Subcutaneous abdominal adipose tissue (tissue), 5 donors: ENCODE results near the gene PPDPF.

Experiments
- H3K27ac ChIP-seq: one replicate; pipeline ENCODE4 v1.7.0; 2013; ENCODE audit warnings: low read depth, mild to moderate bottlenecking, inconsistent platforms, low read length, moderate library complexity
- H3K27me3 ChIP-seq, 5 donors: one replicate each; pipeline ENCODE4 v1.7.0; 2013; ENCODE audit warnings: low read length in 5 of 5, inconsistent platforms in 1 of 5; ENCODE audit not compliant: control insufficient read depth in 5 of 5, insufficient read depth in 4 of 5
- H3K36me3 ChIP-seq, 5 donors: one replicate each; pipeline ENCODE4 v1.7.0; 2013; ENCODE audit warnings: low read length in 5 of 5; ENCODE audit not compliant: control insufficient read depth in 5 of 5, insufficient read depth in 5 of 5
- H3K4me1 ChIP-seq, 5 donors: one replicate each; pipeline ENCODE4 v1.7.0; 2013; ENCODE audit warnings: low read length in 5 of 5, mild to moderate bottlenecking in 3 of 5, moderate library complexity in 1 of 5; ENCODE audit not compliant: control insufficient read depth in 5 of 5, insufficient read depth in 5 of 5
- H3K4me3 ChIP-seq, 5 donors: one replicate each; pipeline ENCODE4 v1.7.0; 2013; ENCODE audit warnings: low read length in 5 of 5, low read depth in 1 of 5
- H3K9ac ChIP-seq, 5 donors: one replicate each; pipeline ENCODE4 v1.7.0; 2013; ENCODE audit warnings: low read length in 5 of 5, mild to moderate bottlenecking in 4 of 5, moderate library complexity in 3 of 5
- H3K9me3 ChIP-seq, 5 donors: one replicate each; pipeline ENCODE4 v1.7.0; 2013; ENCODE audit warnings: low read length in 5 of 5; ENCODE audit not compliant: control insufficient read depth in 5 of 5
- donor health status: healthy.
- donor health status: healthy.
- donor health status: healthy.
- donor health status: healthy.
- donor health status: healthy.

Gene PPDPF

GRCh38 chr20:63487781-63488241, 32.8 kb upstream of the PPDPF start:
- Histone ChIP-seq H3K27ac (no peak overlapping the region), H3K4me1 (peaks cover 0 to 6% (median 0%) of the 10 kb centered on the region in 5 donors), H3K36me3 (no peaks in the 10 kb centered on the region), H3K9ac (no peak overlapping the region), H3K4me3 (no peak overlapping the region), H3K9me3 (peaks cover 0 to 9% (median 6%) of the 10 kb centered on the region in 5 donors), H3K27me3 (peaks cover 39 to 55% (median 43%) of the 10 kb centered on the region in 5 donors)

DNA sequence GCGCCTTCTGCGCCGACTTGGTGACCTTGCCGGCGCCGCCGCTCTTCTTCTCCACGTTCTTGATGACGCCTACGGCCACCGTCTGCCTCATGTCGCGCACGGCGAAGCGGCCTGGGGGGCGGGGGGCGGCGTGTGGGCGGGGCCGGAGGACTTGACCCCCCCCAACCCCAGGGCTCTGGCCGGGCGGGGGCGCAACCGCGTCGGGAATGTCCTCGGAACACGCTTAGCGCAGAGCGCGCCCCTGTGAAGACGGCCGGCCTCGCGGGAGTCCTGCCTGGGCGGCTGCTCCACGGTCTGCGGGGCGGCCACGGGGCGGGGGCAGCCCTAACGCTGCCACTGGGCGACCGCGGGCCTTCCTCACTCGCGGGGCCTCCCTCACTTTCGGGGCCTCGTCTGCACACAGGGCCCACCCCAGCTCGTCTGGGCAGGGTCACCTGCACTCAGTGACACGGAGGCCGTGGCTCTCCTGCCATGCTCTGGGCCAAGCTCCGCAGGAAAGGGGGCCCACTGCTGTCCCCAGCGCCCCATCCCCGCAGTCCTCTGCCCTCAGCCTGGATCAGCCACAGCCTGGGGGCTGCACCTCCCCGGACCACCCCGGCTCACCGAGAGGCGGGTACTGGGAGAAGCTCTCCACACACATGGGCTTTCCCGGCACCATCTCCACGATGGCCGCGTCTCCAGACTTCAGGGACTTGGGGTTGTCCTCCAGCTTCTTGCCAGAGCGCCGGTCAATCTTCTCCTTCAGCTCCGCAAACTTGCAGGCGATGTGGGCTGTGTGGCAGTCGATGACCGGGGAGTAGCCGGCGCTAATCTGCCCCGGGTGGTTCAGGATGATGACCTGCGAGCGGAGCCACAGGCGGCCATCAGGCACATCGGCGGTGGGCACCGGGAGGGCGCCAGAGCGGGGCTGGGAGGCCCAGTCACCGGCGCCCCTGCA, 32.0 kb upstream of the PPDPF start:
- peaks cover 33 to 51% (median 43%) of the 10 kb centered on the region in 5 donors for H3K27me3 ChIP-seq
- no peak overlapping the region for H3K27ac ChIP-seq
- H3K9ac ChIP-seq: no peak overlapping the region
- peaks cover 0 to 9% (median 6%) of the 10 kb centered on the region in 5 donors for H3K9me3 ChIP-seq
- H3K4me1 ChIP-seq: no peaks in the 10 kb centered on the region
- H3K36me3 ChIP-seq: no peaks in the 10 kb centered on the region
- H3K4me3 ChIP-seq: no peak overlapping the region

DNA sequence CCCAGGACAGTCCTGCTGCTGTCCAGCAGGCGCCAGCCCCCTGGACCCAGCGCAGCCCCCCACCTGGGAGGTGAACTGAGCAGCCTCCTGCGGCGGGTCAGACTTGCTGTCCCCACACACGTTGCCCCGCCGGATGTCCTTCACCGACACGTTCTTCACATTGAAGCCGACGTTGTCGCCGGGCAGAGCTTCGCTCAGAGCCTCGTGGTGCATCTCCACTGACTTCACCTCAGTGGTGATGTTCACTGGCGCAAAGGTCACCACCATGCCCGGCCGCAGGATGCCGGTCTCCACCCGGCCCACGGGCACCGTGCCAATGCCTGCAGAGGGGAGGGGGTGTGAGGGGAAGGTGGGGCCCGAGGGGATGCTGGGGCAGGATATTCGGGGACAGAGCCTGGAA, 30.1 kb upstream of the PPDPF start:
- no peaks in the 10 kb centered on the region for H3K4me1 ChIP-seq
- peaks cover 22 to 49% (median 37%) of the 10 kb centered on the region in 5 donors for H3K27me3 ChIP-seq
- H3K27ac ChIP-seq: no peak overlapping the region
- no peaks in the 10 kb centered on the region for H3K36me3 ChIP-seq
- H3K9me3 ChIP-seq: peaks cover 0 to 9% (median 6%) of the 10 kb centered on the region in 5 donors
- H3K9ac ChIP-seq: no peak overlapping the region
- H3K4me3 ChIP-seq: no peak overlapping the region

- Histone ChIP-seq H3K9me3 (peaks cover 0 to 6% (median 5%) of the 10 kb centered on the region in 5 donors), H3K27ac (no peak overlapping the region), H3K9ac (no peak overlapping the region), H3K36me3 (no peaks in the 10 kb centered on the region), H3K27me3 (peaks cover 17 to 47% (median 38%) of the 10 kb centered on the region in 5 donors), H3K4me3 (no peak overlapping the region), H3K4me1 (peaks cover 0 to 3% (median 0%) of the 10 kb centered on the region in 5 donors)
Observed at GRCh38 chr20:63491078-63491477, 29.5 kb upstream of the PPDPF start.

- Histone ChIP-seq H3K9me3 (peaks cover 0 to 6% (median 0%) of the 10 kb centered on the region in 5 donors), H3K4me1 (peaks cover 0 to 8% (median 6%) of the 10 kb centered on the region in 5 donors), H3K4me3 (no peak overlapping the region), H3K36me3 (no peaks in the 10 kb centered on the region), H3K9ac (no peak overlapping the region), H3K27ac (no peak overlapping the region), H3K27me3 (peaks cover 13 to 53% (median 38%) of the 10 kb centered on the region in 5 donors)
Observed at GRCh38 chr20:63491635-63492230, 28.8 kb upstream of the PPDPF start.

DNA sequence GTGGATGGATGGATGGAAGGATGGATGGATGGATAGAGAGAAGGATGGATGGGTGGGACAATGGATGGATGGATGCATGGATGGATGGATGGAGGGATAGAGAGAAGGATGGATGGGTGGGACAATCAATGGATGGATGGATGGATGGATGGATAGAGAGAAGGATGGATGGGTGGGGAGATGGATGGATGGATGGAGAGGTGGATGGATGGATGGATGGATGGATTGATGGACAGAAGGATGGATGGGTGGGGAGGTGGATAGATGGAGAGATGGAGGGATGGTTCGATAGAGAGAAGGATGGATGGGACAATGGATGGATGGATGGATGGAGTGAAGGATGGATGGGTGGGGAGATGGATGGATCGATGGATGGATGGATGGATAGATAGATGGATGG, 28.0 kb upstream of the PPDPF start:
- no peaks in the 10 kb centered on the region for H3K36me3 ChIP-seq
- H3K9me3 ChIP-seq: peaks cover 0 to 6% (median 0%) of the 10 kb centered on the region in 5 donors
- H3K27ac ChIP-seq: no peak overlapping the region
- H3K4me3 ChIP-seq: no peak overlapping the region
- peaks cover 15 to 56% (median 41%) of the 10 kb centered on the region in 5 donors for H3K27me3 ChIP-seq
- H3K4me1 ChIP-seq: peaks cover 0 to 8% (median 6%) of the 10 kb centered on the region in 5 donors
- H3K9ac ChIP-seq: no peak overlapping the region

- Histone ChIP-seq H3K36me3 (no peaks in the 10 kb centered on the region), H3K4me1 (peaks cover 0 to 8% (median 7%) of the 10 kb centered on the region in 5 donors), H3K27ac (no peak overlapping the region), H3K9ac (no peak overlapping the region), H3K9me3 (peaks cover 0 to 6% (median 0%) of the 10 kb centered on the region in 5 donors), H3K4me3 (no peak overlapping the region), H3K27me3 (peaks cover 15 to 56% (median 43%) of the 10 kb centered on the region in 5 donors)
Observed at GRCh38 chr20:63492982-63493381, 27.6 kb upstream of the PPDPF start.

- Histone ChIP-seq H3K4me1 (peaks cover 0 to 12% (median 8%) of the 10 kb centered on the region in 5 donors), H3K9ac (no peak overlapping the region), H3K27me3 (peaks cover 14 to 60% (median 44%) of the 10 kb centered on the region in 5 donors), H3K4me3 (no peak overlapping the region), H3K9me3 (peaks cover 0 to 6% (median 0%) of the 10 kb centered on the region in 5 donors), H3K27ac (no peak overlapping the region), H3K36me3 (no peaks in the 10 kb centered on the region)
Observed at GRCh38 chr20:63493563-63494020, 27.0 kb upstream of the PPDPF start.

GRCh38 chr20:63494084-63494419, 26.5 kb upstream of the PPDPF start:
- Histone ChIP-seq H3K4me1 (peaks cover 0 to 12% (median 8%) of the 10 kb centered on the region in 5 donors), H3K9me3 (peaks cover 0 to 6% (median 0%) of the 10 kb centered on the region in 5 donors), H3K27me3 (peaks cover 10 to 56% (median 39%) of the 10 kb centered on the region in 5 donors), H3K36me3 (no peaks in the 10 kb centered on the region), H3K27ac (no peak overlapping the region), H3K9ac (no peak overlapping the region), H3K4me3 (no peak overlapping the region)
